GM19240 (cell line): ENCODE data around the gene GRIK4.

ENCODE experiments used
- DNase-seq: peaks from one replicate; pipeline ENCODE4 v3.0.0; 2011; ENCODE audit warnings: low spot score; ENCODE audit not compliant: insufficient read length

The GRIK4 gene

GRCh38 chr11:120525261-120526171, 14.0 kb downstream of the GRIK4 start:
- DNase-seq: no peak

- no peak for DNase-seq
Observed at GRCh38 chr11:120526241-120526640, 14.7 kb downstream of the GRIK4 start.

- no peak for DNase-seq
Observed at GRCh38 chr11:120527111-120527761, 15.7 kb downstream of the GRIK4 start.

GRCh38 chr11:120528749-120529148, 17.2 kb downstream of the GRIK4 start:
- DNase-seq: no peak

- no peak for DNase-seq
Observed at GRCh38 chr11:120529214-120529613, 17.7 kb downstream of the GRIK4 start.

GRCh38 chr11:120529911-120530310, 18.4 kb downstream of the GRIK4 start:
- DNase-seq: no peak

GRCh38 chr11:120532082-120532831, 20.7 kb downstream of the GRIK4 start:
- no peak for DNase-seq

- DNase-seq: no peak
Observed at GRCh38 chr11:120532832-120533196, 21.3 kb downstream of the GRIK4 start.

- no peak for DNase-seq
Observed at GRCh38 chr11:120536091-120536796, 24.7 kb downstream of the GRIK4 start.

- DNase-seq: no peak
Observed at GRCh38 chr11:120536797-120537169, 25.2 kb downstream of the GRIK4 start.

GRCh38 chr11:120537996-120538395, 26.4 kb downstream of the GRIK4 start:
- no peak for DNase-seq

GRCh38 chr11:120538707-120539106, 27.2 kb downstream of the GRIK4 start:
- DNase-seq: no peak

- no peak for DNase-seq
Observed at GRCh38 chr11:120539667-120540369, 28.3 kb downstream of the GRIK4 start.

GRCh38 chr11:120540744-120541465, 29.4 kb downstream of the GRIK4 start:
- no peak for DNase-seq

- DNase-seq: no peak
Observed at GRCh38 chr11:120543521-120544215, 32.1 kb downstream of the GRIK4 start.

- no peak for DNase-seq
Observed at GRCh38 chr11:120545813-120546212, 34.3 kb downstream of the GRIK4 start.

- no peak for DNase-seq
Observed at GRCh38 chr11:120546312-120547205, 35.0 kb downstream of the GRIK4 start.

- DNase-seq: no peak
Observed at GRCh38 chr11:120547316-120547715, 35.8 kb downstream of the GRIK4 start.
